Renal cortical epithelial cell (primary cell): ENCODE data around the gene MAGI3. TPM values are rescaled to one million over a fixed set of nuclear protein-coding genes. Genes with fewer than 3 reads are reported as not detected.

Experiments used
- DNase-seq: peaks from one replicate; pipeline ENCODE4 v3.0.0-alpha.2; 2011; ENCODE audit warnings: low read depth
- total RNA-seq: library from RNA; depleted of rRNA; stranded (reverse); fragments of >200 nt; gene quantifications from 2 replicates; pipeline ENCODE4 v1.2.3, GENCODE V29; 2014

Gene MAGI3
- total RNA-seq, 1 donor from 2014 or later, result 13.4 TPM

- DNase-seq, result no peak
Measured at GRCh38 chr1:113657556-113658063, 267.3 kb downstream of the MAGI3 start.

- DNase-seq, result no peak
Measured at GRCh38 chr1:113659035-113659434, 268.7 kb downstream of the MAGI3 start.

GRCh38 chr1:113659556-113659955 lies 269.2 kb downstream of the MAGI3 start:
- no peak for DNase-seq

DNA sequence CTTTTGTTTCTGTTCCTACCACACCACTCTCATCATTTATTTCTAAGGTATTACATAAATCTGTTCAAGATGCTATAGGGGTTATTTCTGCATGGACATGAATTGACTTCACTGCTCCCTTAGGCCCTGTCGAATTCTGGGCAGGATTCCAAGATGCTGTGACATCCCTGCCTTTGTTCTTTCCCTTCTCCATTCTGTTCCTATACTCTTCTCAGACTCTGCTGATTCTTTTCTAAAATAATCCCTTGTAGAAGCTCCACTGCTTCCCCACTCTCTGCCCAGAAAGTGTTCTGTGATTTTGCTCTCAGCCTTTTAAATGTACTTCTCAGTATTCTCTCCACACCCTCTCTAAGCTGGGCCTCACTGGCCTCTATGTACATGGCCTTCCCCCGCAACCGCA lies 269.8 kb downstream of the MAGI3 start:
- no peak for DNase-seq

GRCh38 chr1:113662101-113662500 lies 271.8 kb downstream of the MAGI3 start:
- no peak for DNase-seq

DNA sequence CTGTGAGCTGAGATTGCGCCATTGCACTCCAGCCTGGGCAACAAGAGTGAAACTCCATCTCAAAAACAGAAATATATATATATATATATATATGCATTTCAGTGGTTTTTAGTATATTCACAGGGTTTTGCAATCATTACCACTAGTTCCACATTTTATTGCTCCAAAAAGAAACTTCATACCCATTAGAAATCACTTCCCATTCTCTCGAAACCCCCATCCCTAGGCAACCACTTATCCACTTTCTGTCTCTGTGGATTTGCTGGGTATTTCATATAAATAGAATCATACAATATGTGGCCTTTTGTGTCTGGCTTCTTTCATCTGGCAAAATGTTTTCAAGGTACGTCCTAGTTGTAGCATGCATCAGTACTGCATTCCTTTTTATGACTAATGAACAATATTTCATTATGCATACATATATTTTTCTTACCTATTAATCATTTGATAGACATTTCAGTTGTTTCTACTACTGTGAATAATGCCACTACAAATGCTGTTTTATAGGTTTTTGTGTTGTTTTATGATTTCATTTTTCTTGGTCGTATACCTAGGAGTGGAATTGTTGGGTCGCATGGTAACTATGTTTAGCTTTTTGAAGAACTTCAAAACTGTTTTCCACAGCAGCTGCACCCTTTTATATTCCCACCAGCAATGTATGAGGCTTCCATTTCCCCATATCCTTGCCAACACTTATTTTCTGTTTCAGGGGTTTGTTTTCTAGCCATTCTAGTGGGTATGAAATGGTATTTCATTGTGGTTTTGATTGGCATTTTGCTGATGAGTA lies 273.0 kb downstream of the MAGI3 start:
- DNase-seq, result no peak

- no peak for DNase-seq
Measured at GRCh38 chr1:113665071-113665470, 274.8 kb downstream of the MAGI3 start.

- no peak for DNase-seq
Measured at GRCh38 chr1:113666126-113666525, 275.8 kb downstream of the MAGI3 start.

GRCh38 chr1:113669988-113670387 lies 279.7 kb downstream of the MAGI3 start:
- DNase-seq, result no peak

GRCh38 chr1:113670650-113671049 lies 280.3 kb downstream of the MAGI3 start:
- no peak for DNase-seq

- DNase-seq, result no peak
Measured at GRCh38 chr1:113672491-113672890, 282.2 kb downstream of the MAGI3 start.

DNA sequence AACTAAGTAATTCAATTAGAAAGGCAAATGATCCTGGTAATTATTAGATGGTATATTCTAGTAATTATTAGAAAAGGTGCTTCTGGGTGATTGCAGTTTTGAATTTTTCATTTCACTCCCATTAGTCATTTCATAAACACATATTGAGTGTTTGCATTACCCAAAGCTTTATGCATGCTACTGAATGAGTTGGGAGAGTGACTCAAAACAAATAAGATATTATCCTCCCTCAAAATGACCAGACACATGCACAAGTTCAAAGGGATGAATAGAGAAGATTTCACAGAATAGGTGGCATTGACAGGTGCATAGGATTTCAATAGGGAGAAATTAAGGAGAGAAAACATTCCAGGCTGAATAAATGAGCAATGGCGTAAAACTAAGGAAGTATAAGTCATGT lies 284.3 kb downstream of the MAGI3 start:
- no peak for DNase-seq

DNA sequence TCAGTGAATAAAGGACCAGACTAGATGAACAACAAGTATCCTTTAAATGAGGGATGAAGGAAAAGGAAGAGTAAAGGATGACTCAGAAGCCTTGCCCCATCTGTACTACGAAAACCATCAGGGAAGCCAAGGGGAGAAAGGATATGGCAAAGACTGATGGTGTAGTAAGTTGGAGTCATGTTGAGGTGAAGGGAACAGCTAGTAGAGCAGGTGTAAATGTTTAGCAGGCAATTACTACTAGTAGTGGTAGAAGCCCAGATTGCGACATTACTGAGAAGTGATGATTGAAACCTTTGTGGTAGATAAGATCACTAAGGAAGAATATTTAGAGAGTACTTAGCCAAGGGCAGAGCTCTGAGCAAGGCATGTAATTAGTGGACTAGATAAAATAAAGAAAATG lies 285.0 kb downstream of the MAGI3 start:
- peak; percentile 32 for DNase-seq

DNA sequence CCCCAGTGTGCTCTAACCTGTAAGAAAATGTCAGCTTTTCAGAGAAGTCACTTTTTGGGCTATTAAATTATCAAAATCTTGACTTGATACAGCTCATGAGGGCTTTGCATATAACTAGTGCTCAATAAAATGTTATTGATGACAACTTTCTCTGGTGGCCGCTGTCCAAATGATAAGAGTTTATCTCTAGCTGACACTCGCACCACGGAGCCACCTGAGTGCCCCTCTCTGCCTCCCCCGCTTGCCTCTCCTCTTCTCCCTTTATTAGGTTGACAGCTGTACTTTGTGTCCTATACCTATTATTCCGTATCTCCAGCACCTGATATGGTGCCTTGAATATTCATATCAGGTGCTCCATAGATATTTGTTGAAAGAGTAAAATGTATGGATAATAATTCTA lies 286.2 kb downstream of the MAGI3 start:
- no peak for DNase-seq

- DNase-seq, result peak; percentile 62
Measured at GRCh38 chr1:113677250-113678158, 287.2 kb downstream of the MAGI3 start.

DNA sequence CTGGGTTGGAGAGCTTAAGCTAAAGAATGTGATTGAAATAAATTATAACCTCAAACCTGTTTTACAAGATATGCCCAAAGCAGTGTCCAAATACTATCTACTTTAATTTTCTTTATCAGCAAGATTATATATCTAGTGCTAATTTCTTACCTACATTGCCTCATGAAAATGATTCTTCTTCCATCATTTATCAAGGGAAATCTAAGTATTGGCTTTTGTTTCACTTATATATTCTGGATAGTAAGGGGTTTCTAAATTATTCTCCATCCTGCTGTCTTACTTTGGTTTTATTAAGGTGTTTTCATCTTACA lies 287.8 kb downstream of the MAGI3 start:
- DNase-seq, result no peak

- DNase-seq, result no peak
Measured at GRCh38 chr1:113681596-113682337, 291.5 kb downstream of the MAGI3 start.

- DNase-seq, result no peak
Measured at GRCh38 chr1:113683384-113684152, 293.3 kb downstream of the MAGI3 start.

DNA sequence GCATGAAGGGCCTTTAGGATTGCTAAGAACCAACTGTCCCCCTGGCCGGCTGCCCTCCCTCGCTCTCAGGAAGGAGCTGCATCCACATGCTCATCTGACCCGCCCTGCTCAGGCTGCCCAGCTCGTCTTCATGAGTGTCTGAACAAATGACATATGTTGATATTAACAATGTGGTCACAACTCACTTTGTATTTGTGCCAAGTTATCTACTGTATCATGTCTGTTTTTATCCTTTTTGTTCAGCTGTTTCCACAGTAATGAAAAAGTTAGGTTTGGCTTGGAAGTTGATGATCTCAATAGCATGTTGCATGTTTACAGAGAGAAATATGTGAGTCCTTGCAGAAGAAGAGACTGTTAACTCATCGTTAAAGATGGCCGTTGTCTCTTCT lies 293.8 kb downstream of the MAGI3 start:
- DNase-seq, result no peak

- no peak for DNase-seq
Measured at GRCh38 chr1:113686891-113687618, 296.7 kb downstream of the MAGI3 start.

- DNase-seq, result no peak
Measured at GRCh38 chr1:113691184-113691583, 300.9 kb downstream of the MAGI3 start.
